NCI-H2107 treated with DMSO at 0.1 percent for 48 hours (cell line): ENCODE data around the gene NTMT2.

Source experiments
- DNase-seq: peaks from one replicate; lab custom pipeline; 2025; ENCODE audit not compliant: unreplicated experiment; lab: John Stamatoyannopoulos, UW

The NTMT2 gene

DNA sequence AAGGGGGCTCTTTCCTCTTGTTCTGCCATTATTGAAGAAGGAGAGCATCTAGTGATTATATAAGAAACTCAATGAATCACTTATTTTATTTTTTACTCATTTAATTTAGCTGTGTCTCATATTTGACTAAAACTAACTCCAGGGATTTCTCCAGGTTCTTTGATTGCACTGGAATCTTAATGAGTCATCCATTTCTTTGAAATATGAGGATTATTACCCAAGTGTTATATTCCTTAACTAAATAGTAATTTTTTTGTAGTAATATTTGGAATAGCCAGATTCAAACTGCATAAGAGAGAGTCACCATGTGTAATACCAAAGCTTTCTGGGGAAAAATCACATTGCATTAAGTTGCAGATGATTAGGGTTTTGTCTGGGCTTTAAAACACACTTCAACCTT is 59.5 kb downstream of the NTMT2 start:
- DNase-seq = no peak

GRCh38 chr1:170209125-170209524 is 63.4 kb downstream of the NTMT2 start:
- DNase-seq = no peak

DNA sequence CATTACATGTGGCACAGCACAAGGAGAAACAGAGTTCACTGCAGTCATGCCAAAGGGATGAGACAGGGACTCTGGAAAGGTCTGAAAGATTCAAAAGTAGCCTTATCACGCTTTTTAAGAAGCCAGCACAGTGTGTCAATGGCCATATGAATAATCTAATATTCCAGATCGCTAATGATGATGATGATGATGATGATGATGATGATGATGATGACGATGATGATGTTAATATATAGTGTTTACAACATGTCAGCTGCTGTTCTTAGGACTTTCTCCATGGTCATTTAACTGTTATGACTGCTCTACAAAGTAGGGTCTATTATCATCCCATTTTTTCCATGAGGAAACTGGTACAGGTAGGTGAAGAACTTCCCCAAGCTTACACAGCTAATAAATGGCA is 64.4 kb downstream of the NTMT2 start:
- no peak for DNase-seq

DNA sequence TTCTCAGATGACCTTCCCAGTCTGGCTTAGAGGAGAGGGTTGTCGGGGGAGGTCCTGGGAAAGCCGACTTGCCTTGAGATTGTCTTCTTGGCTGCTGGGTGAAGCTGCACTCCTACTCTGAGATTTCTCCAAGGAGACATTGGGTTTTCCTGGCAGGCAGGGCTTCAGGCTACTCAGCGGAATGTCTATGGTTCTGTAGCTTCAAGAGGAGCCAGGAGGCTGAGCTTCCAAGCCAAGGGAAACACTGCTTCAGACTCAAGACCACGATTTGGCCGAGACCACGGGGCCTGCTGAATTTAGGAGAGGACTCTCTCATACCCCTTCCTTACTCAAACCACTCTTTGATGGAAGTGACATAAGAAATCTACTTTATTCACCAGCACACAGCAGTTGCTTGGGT is 67.8 kb downstream of the NTMT2 start:
- DNase-seq = no peak

- DNase-seq = no peak
Measured at GRCh38 chr1:170214117-170215032, 68.6 kb downstream of the NTMT2 start.

- no peak for DNase-seq
Measured at GRCh38 chr1:170215072-170215885, 69.5 kb downstream of the NTMT2 start.

DNA sequence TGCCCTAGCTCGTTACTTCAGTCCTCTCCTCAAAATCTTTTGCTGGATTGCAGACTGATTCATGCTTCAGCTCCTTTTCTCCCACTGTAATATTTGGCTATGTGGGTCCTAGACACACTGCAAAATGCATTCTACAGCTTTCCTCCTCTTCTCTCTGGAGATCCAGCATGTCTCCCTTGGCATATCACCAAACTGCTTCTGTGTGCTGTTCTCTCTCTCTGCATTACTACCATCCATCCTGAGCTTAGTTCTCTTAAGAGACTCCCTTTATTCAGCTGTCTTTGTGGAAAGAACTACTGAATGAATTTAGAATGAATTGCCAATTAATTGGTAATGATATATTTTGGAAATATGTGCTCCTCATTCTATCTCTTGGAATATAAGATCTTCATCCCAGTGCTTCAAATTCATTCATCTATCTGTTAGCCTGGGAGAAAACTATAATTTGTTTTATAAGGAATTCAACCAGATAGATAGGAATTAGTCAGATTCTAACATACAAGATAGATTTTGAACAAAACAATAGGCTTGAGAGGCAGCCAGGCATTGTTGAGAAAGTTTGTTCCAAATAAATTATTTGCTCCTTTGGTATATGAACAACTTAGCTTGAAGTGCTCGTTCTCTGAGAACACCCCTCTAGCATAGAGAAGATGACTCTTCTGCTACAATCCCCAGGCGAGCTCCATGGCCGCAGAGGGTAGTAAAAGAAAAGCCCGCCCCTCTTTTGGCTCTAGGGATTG is 71.9 kb downstream of the NTMT2 start:
- DNase-seq = no peak

GRCh38 chr1:170218257-170218650 is 72.5 kb downstream of the NTMT2 start:
- no peak for DNase-seq
